SU-DHL-6 (cell line): ENCODE data around the gene LMBR1L.

Experiments
- H2AFZ ChIP-seq: fragments of 200-600 bp; sonication (generic); 2 replicates; pipeline ENCODE4 v1.6.1; 2014; ENCODE audit warnings: low read depth, mild to moderate bottlenecking, moderate library complexity, mixed read lengths, antibody characterized with exemption, low read length; ENCODE audit not compliant: severe bottlenecking
- H3F3A ChIP-seq: fragments of 200-600 bp; shearing (Covaris generic); 2 replicates; pipeline ENCODE4 v1.6.0; 2016; ENCODE audit warnings: antibody characterized with exemption, mild to moderate bottlenecking; ENCODE audit not compliant: insufficient read depth
- H3K27ac ChIP-seq: fragments of 200-600 bp; sonication (generic); 2 replicates; pipeline ENCODE4 v1.5.1; 2016; ENCODE audit warnings: low read depth, mild to moderate bottlenecking, low read length, moderate library complexity, mixed read lengths
- H3K27me3 ChIP-seq: fragments of 200-600 bp; sonication (generic), shearing (Covaris generic); 2 replicates; pipeline ENCODE4 v1.6.0; 2014; ENCODE audit warnings: mild to moderate bottlenecking, low read length
- H3K36me3 ChIP-seq: fragments of 200-600 bp; sonication (generic); 2 replicates; pipeline ENCODE4 v1.6.1; 2014; ENCODE audit warnings: mild to moderate bottlenecking, low read length, mixed read lengths
- H3K4me2 ChIP-seq: fragments of 300-600, 200-600 bp; shearing (Covaris generic), sonication (generic); 2 replicates; pipeline ENCODE4 v1.6.0; 2014; ENCODE audit warnings: low read length, low read depth, mild to moderate bottlenecking; ENCODE audit not compliant: poor library complexity, severe bottlenecking
- H3K4me3 ChIP-seq: fragments of 200-600 bp; sonication (generic); 2 replicates; pipeline ENCODE4 v1.5.1; 2014; ENCODE audit warnings: antibody characterized with exemption, low read length, mild to moderate bottlenecking, mixed read lengths; ENCODE audit not compliant: insufficient read depth, poor library complexity, severe bottlenecking
- H3K79me2 ChIP-seq: fragments of 200-600 bp; sonication (generic); 2 replicates; pipeline ENCODE4 v1.6.1; 2014; ENCODE audit warnings: mild to moderate bottlenecking, low read length, moderate library complexity; ENCODE audit not compliant: insufficient read depth
- H3K9ac ChIP-seq: fragments of 200-600 bp; sonication (generic); 2 replicates; pipeline ENCODE4 v1.7.0; 2014; ENCODE audit warnings: mild to moderate bottlenecking, low read length
- H3K9me2 ChIP-seq: fragments of 200-600 bp; sonication (generic); replicated peaks from 2 replicates; pipeline ENCODE4 v1.6.1; 2014; ENCODE audit warnings: low read length; ENCODE audit not compliant: insufficient read depth
- H3K9me3 ChIP-seq: fragments of 200-600 bp; sonication (generic); 2 replicates; pipeline ENCODE4 v1.6.1; 2014; ENCODE audit warnings: low read length, mixed read lengths; ENCODE audit not compliant: insufficient read depth
- H4K20me1 ChIP-seq: fragments of 200-600 bp; sonication (generic); 2 replicates; pipeline ENCODE4 v1.6.1; 2014; ENCODE audit warnings: low read depth, mild to moderate bottlenecking, antibody characterized with exemption, low read length, moderate library complexity, mixed read lengths
- CTCF ChIP-seq: fragments of 200-600 bp; sonication (generic); IDR thresholded peaks from one replicate; pipeline ENCODE4 v1.5.1; 2017; ENCODE audit warnings: antibody characterized with exemption, mild to moderate bottlenecking, low read length, moderate library complexity; ENCODE audit not compliant: insufficient read depth, poor library complexity, severe bottlenecking
- EZH2phosphoT487 ChIP-seq: fragments of 200-600 bp; sonication (generic), shearing (Covaris generic); conservative IDR thresholded peaks from 2 replicates; pipeline ENCODE4 v1.6.1; 2018; ENCODE audit warnings: mild to moderate bottlenecking, antibody characterized with exemption, low read length, moderate library complexity, mixed read lengths

The LMBR1L gene

GRCh38 chr12:49054096-49054495, 56.6 kb downstream of the LMBR1L start:
- Histone ChIP-seq H3K4me2 (no peak overlapping the region), H3K79me2 (peaks cover 48% of the 10 kb centered on the region), H4K20me1 (peaks cover 15% of the 10 kb centered on the region; the same call in 1 of the 2 replicates)

DNA sequence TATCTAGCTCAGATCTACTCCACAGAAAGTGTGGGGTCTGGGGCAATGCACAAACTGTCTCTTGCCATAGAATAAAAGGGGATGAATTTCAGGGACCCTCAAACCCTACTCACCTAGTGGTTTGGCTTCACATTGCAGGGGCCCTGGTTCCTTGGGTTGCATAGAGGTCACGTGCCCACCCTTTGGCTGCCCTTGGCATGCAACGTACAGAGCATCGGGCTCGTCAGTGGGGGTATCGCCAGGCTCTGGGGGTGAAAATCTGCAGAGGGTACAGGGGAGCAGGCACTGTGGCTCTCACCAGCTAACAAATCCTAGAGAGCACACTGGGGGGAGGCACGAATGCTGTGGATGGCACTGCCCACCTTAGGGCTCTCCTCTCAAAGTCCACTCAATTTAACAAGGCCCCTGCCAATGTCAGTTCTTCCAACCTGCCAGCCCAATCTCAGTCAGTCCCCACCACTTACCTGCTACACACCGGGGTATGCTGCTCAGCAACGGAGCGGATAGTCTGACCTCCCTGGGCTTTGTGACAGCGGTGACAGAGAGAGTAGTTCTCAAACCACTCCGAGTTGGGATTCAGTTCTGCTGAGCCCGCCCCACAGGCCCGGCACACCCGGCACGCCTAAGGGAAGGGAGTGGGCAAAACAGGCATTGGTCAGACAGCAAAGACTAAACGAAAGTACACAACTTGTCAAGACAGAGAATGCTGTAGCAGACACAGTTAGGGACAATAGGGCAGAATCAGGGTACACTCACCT, 58.0 kb downstream of the LMBR1L start:
- no peak overlapping the region for H3K4me3 ChIP-seq
- H2AFZ ChIP-seq = no peak overlapping the region
- no peaks in the 10 kb centered on the region; the same call in 1 of the 2 replicates for H3K36me3 ChIP-seq
- H3F3A ChIP-seq = peaks cover 2% of the 10 kb centered on the region; the same call in 1 of the 2 replicates
- no peak for TF ChIP-seq EZH2phosphoT487
- TF ChIP-seq CTCF = no peak
- H3K27ac ChIP-seq = no peak overlapping the region
- H3K27me3 ChIP-seq = no peaks in the 10 kb centered on the region
- no peak overlapping the region for H3K4me2 ChIP-seq
- peaks cover 8% of the 10 kb centered on the region; the same call in 1 of the 2 replicates for H4K20me1 ChIP-seq
- peaks cover 33% of the 10 kb centered on the region for H3K79me2 ChIP-seq
- no peak overlapping the region for H3K9ac ChIP-seq
- H3K9me3 ChIP-seq = no peaks in the 10 kb centered on the region
- H3K9me2 ChIP-seq = no peaks in the 10 kb centered on the region

More at GRCh38 chr12:49054096-49054495, 56.6 kb downstream of the LMBR1L start:
- Histone ChIP-seq H3K27ac (no peak overlapping the region), H3K9me2 (no peaks in the 10 kb centered on the region), H3K27me3 (no peaks in the 10 kb centered on the region), H3K9ac (no peak overlapping the region), H3K9me3 (no peaks in the 10 kb centered on the region), H2AFZ (no peak overlapping the region), H3K4me3 (no peak overlapping the region), H3K36me3 (no peaks in the 10 kb centered on the region; the same call in 1 of the 2 replicates), H3F3A (peaks cover 4% of the 10 kb centered on the region; the same call in 1 of the 2 replicates)
- TF ChIP-seq EZH2phosphoT487 = no peak
- TF ChIP-seq CTCF = no peak

GRCh38 chr12:49051777-49052438, 58.7 kb downstream of the LMBR1L start:
- Histone ChIP-seq H3F3A (no peaks in the 10 kb centered on the region), H4K20me1 (peaks cover 4% of the 10 kb centered on the region; the same call in 1 of the 2 replicates), H3K27ac (no peak overlapping the region), H3K79me2 (peaks cover 26% of the 10 kb centered on the region), H2AFZ (no peak overlapping the region), H3K4me2 (no peak overlapping the region), H3K27me3 (no peaks in the 10 kb centered on the region), H3K4me3 (no peak overlapping the region), H3K36me3 (no peaks in the 10 kb centered on the region; the same call in 1 of the 2 replicates), H3K9me3 (no peaks in the 10 kb centered on the region), H3K9me2 (no peaks in the 10 kb centered on the region), H3K9ac (no peak overlapping the region)
- no peak for TF ChIP-seq CTCF
- TF ChIP-seq EZH2phosphoT487 = no peak
